ENCODE measurements around the gene PPP1CB. TPM values are rescaled to one million over a fixed set of nuclear protein-coding genes. Genes with fewer than 3 reads are reported as not detected.

PPP1CB gene
- total RNA-seq, 2 donors from 2014 or later, result 63.3 to 139 TPM

GRCh38 chr2:28835781-28836180, 84.2 kb downstream of the PPP1CB start:
- no peaks in the 10 kb centered on the region for H3K9me3 ChIP-seq
- TF ChIP-seq POLR2A (IDR thresholded peaks at IDR 0.05), result no peak
- TF ChIP-seq, protein P1, sequence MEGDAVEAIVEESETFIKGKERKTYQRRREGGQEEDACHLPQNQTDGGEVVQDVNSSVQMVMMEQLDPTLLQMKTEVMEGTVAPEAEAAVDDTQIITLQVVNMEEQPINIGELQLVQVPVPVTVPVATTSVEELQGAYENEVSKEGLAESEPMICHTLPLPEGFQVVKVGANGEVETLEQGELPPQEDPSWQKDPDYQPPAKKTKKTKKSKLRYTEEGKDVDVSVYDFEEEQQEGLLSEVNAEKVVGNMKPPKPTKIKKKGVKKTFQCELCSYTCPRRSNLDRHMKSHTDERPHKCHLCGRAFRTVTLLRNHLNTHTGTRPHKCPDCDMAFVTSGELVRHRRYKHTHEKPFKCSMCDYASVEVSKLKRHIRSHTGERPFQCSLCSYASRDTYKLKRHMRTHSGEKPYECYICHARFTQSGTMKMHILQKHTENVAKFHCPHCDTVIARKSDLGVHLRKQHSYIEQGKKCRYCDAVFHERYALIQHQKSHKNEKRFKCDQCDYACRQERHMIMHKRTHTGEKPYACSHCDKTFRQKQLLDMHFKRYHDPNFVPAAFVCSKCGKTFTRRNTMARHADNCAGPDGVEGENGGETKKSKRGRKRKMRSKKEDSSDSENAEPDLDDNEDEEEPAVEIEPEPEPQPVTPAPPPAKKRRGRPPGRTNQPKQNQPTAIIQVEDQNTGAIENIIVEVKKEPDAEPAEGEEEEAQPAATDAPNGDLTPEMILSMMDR (IDR thresholded peaks at IDR 0.05), result no peak
- no peak overlapping the region for H3K4me3 ChIP-seq
- DNase-seq (no peak), ATAC-seq (no peak)
- no peaks in the 10 kb centered on the region for H3K27me3 ChIP-seq
- H3K4me1 ChIP-seq, result no peaks in the 10 kb centered on the region
- WGBS, 2 donors, result 44 to 55% methylated on average over 2 of the region's 2 CpGs
- no peaks in the 10 kb centered on the region for H3K36me3 ChIP-seq (replicated peaks in 1 of 2; ENCODE audit: insufficient read depth in 1 of 2, low read depth in 2 of 2)
- H3K27ac ChIP-seq, result no peak overlapping the region
- intact Hi-C loops (cut with DNase I), result no loop called here

DNA sequence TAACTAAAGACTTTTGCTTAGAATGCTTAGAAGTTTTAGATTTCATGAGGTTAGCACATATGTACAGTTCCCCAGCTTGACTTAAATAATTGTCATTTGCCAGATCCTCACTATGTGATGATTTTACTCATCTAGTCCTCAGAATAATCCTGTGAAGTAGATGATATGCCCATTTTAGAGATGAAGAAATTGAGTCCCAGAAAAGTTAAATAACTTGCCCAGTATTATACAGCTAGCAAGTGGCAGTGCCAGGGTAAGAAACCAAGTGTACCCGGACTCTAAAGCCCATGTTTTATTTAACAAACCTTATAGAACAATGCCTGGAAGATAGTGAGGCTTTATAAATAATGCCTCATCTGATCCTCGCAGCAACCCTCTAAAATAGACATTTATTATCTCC, 87.3 kb downstream of the PPP1CB start:
- DNase-seq, result no peak
- Histone ChIP-seq H3K9me3 (no peaks in the 10 kb centered on the region), H3K4me3 (no peak overlapping the region), H3K27ac (no peak overlapping the region), H3K36me3 (replicated peaks in 1 of 2; ENCODE audit: insufficient read depth in 1 of 2, low read depth in 2 of 2) (no peaks in the 10 kb centered on the region), H3K4me1 (no peaks in the 10 kb centered on the region), H3K27me3 (no peaks in the 10 kb centered on the region)
- ATAC-seq, result no peak
- intact Hi-C loops (cut with DNase I), result no loop called here
- WGBS, 2 donors, result 88 to 92% methylated on average over 2 of the region's 2 CpGs
- TF ChIP-seq, protein P1 (IDR thresholded peaks at IDR 0.05), result no peak
- TF ChIP-seq POLR2A (IDR thresholded peaks at IDR 0.05), result no peak

DNA sequence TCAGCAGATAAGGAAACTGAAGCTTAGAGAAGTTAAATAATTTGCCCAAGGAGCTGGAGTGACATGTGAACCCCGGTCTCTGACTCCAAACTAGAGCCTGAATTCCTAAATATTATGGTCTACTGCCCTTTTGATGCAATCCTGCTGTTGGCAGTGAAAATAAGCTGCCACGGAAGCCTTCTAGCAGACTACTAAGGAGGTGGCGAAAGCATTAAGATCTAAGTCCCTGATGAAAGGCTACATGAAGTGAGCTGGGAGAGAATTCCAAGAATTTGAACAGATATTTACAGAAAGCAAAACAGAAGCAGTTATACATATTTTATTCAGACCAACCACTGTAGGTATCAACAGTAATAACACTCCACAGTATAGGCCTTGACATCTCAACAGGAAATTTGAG, 90.4 kb downstream of the PPP1CB start:
- ATAC-seq, result no peak
- Histone ChIP-seq H3K27me3 (no peaks in the 10 kb centered on the region), H3K4me3 (no peak overlapping the region), H3K9me3 (no peaks in the 10 kb centered on the region), H3K36me3 (replicated peaks in 1 of 2; ENCODE audit: insufficient read depth in 1 of 2, low read depth in 2 of 2) (no peaks in the 10 kb centered on the region), H3K27ac (no peak overlapping the region), H3K4me1 (no peaks in the 10 kb centered on the region)
- no peak for DNase-seq
- intact Hi-C loops (cut with DNase I), result no loop called here
- no peak for TF ChIP-seq POLR2A (IDR thresholded peaks at IDR 0.05)
- TF ChIP-seq, protein P1 (IDR thresholded peaks at IDR 0.05), result no peak
- WGBS, 2 donors, result 63 to 67% methylated on average over 3 of the region's 3 CpGs

Other genes with a start within 250 kb of the PPP1CB start
- 1 to 10 TPM in 1 of 2 donors, under 1 TPM in 1; 0.26 to 1.6 TPM for gene SPDYA, start 59.0 kb downstream of the PPP1CB start, total RNA-seq
- 10 to 100 TPM in 1 of 2 donors, 1 to 10 TPM in 1; 9.9 to 15.8 TPM for gene TRMT61B, start 118.5 kb downstream of the PPP1CB start, total RNA-seq
- gene WDR43, start 142.8 kb downstream of the PPP1CB start, total RNA-seq, result 10 to 100 TPM; 15.3 to 21.8 TPM
- gene TOGARAM2, start 229.5 kb downstream of the PPP1CB start, total RNA-seq, result under 1 TPM in 1 of 2 donors, not detected in 1; 0.26 TPM